CD14-positive monocyte (primary cell): ENCODE measurements around the gene ATP2B1. TPM values are rescaled to one million over a fixed set of nuclear protein-coding genes. Genes with fewer than 3 reads are reported as not detected.
A peak's percentile ranks its signal among the peaks of the same experiment; 100 is the strongest.

Experiments
- DNase-seq, 3 donors: peaks; one replicate each; pipeline ENCODE4 v3.0.0-alpha.2; 2011 to 2022
- H2AFZ ChIP-seq: 2 replicates; pipeline ENCODE4 v1.6.0; 2012; ENCODE audit warnings: mild to moderate bottlenecking, low read depth, low read length, inconsistent platforms; ENCODE audit not compliant: insufficient read depth, poor library complexity, severe bottlenecking
- H3K27ac ChIP-seq, 2 donors: 1 replicate in 1 of 2; 2 replicates in 1 of 2; pipeline ENCODE4 v1.5.1; 2012 to 2013; ENCODE audit warnings: low read length in 2 of 2, control low read depth in 1 of 2, inconsistent platforms in 1 of 2, low read depth in 1 of 2, mild to moderate bottlenecking in 1 of 2
- H3K27me3 ChIP-seq, 2 donors: one replicate each; pipeline versions ENCODE4 v1.6.0 to v1.6.1; 2011 to 2013; ENCODE audit warnings: low read length in 2 of 2; ENCODE audit not compliant: control insufficient read depth in 2 of 2, insufficient read depth in 2 of 2
- H3K36me3 ChIP-seq, 2 donors: replicated peaks in 1 of 2; 1 replicate in 1 of 2; 2 replicates in 1 of 2; pipeline versions ENCODE4 v1.5.1 to v1.6.1; 2012 to 2013; ENCODE audit warnings: low read length in 2 of 2, control low read depth in 1 of 2, inconsistent platforms in 1 of 2, mild to moderate bottlenecking in 1 of 2; ENCODE audit not compliant: insufficient read depth in 2 of 2, control insufficient read depth in 1 of 2
- H3K4me1 ChIP-seq, 2 donors: 1 replicate in 1 of 2; 2 replicates in 1 of 2; pipeline versions ENCODE4 v1.5.1 to v1.6.1; 2012 to 2013; ENCODE audit warnings: low read length in 2 of 2, control low read depth in 1 of 2, inconsistent platforms in 1 of 2, mild to moderate bottlenecking in 1 of 2, moderate library complexity in 1 of 2; ENCODE audit not compliant: insufficient read depth in 2 of 2, control insufficient read depth in 1 of 2
- H3K4me2 ChIP-seq: replicated peaks from 2 replicates; pipeline ENCODE3; 2012; ENCODE audit warnings: low read length, moderate library complexity, mild to moderate bottlenecking; ENCODE audit not compliant: poor library complexity, severe bottlenecking; ENCODE audit errors: extremely low read depth
- H3K4me3 ChIP-seq, 3 experiments: fragments of 200-600 bp in 1 of 3; sonication (generic) in 1 of 3; replicated peaks in 1 of 3; 1 replicate in 2 of 3; 2 replicates in 1 of 3; pipeline ENCODE4 v1.5.1; 2011 to 2013; ENCODE audit warnings: low read length in 3 of 3, mild to moderate bottlenecking in 3 of 3, control low read depth in 2 of 3, low read depth in 2 of 3, inconsistent platforms in 1 of 3, moderate library complexity in 1 of 3
- H3K79me2 ChIP-seq: 2 replicates; pipeline ENCODE4 v1.6.0; 2012; ENCODE audit warnings: mild to moderate bottlenecking, control low read depth, inconsistent platforms, low read length, moderate library complexity; ENCODE audit not compliant: insufficient read depth
- H3K9ac ChIP-seq: 2 replicates; pipeline ENCODE4 v1.6.0; 2017; ENCODE audit warnings: low read length, mild to moderate bottlenecking; ENCODE audit not compliant: insufficient read depth, poor library complexity, severe bottlenecking
- H3K9me3 ChIP-seq, 2 donors: replicated peaks in 1 of 2; 1 replicate in 1 of 2; 2 replicates in 1 of 2; pipeline versions ENCODE4 v1.5.1 to v1.6.1; 2012 to 2013; ENCODE audit warnings: low read length in 2 of 2, control low read depth in 1 of 2; ENCODE audit not compliant: control insufficient read depth in 1 of 2, insufficient read depth in 1 of 2
- H4K20me1 ChIP-seq: 2 replicates; pipeline ENCODE4 v1.6.0; 2012; ENCODE audit warnings: mild to moderate bottlenecking, low read length, control low read depth, moderate library complexity; ENCODE audit not compliant: insufficient read depth
- H3K27ac Mint-ChIP-seq, 7 donors: one replicate each; pipeline ENCODE4 v1.8.0; 2020; ENCODE audit warnings: mild to moderate bottlenecking in 7 of 7, mixed read lengths in 7 of 7, moderate library complexity in 6 of 7, inconsistent platforms in 2 of 7
- H3K27me3 Mint-ChIP-seq, 3 donors: one replicate each; pipeline ENCODE4 v1.8.0; 2021 to 2022; ENCODE audit warnings: low read depth in 3 of 3, mild to moderate bottlenecking in 3 of 3, mixed read lengths in 3 of 3, moderate library complexity in 3 of 3, inconsistent platforms in 1 of 3
- H3K36me3 Mint-ChIP-seq, 2 donors: one replicate each; pipeline ENCODE4 v1.8.0; 2020; ENCODE audit warnings: mixed read lengths in 2 of 2, inconsistent platforms in 1 of 2, mild to moderate bottlenecking in 1 of 2
- H3K4me1 Mint-ChIP-seq: one replicate; pipeline ENCODE4 v1.8.0; 2020; ENCODE audit warnings: mild to moderate bottlenecking, mixed read lengths
- H3K4me3 Mint-ChIP-seq, 2 donors: one replicate each; pipeline ENCODE4 v1.8.0; 2020; ENCODE audit warnings: mild to moderate bottlenecking in 2 of 2, mixed read lengths in 2 of 2, moderate library complexity in 1 of 2
- H3K9me3 Mint-ChIP-seq, 7 donors: one replicate each; pipeline ENCODE4 v1.8.0; 2020 to 2022; ENCODE audit warnings: mixed read lengths in 7 of 7, mild to moderate bottlenecking in 6 of 7, moderate library complexity in 6 of 7, inconsistent platforms in 2 of 7
- CTCF ChIP-seq: fragments of 200-600 bp; IDR thresholded peaks from one replicate; pipeline ENCODE4 v1.8.0; 2022; ENCODE audit warnings: antibody characterized with exemption, mild to moderate bottlenecking
- WGBS: methylation state at CpG from one replicate; pipeline ENCODE4 v1.1.5; 2013; ENCODE audit warnings: missing lambda C conversion rate; ENCODE audit not compliant: insufficient coverage; 5-methylcytosine and 5-hydroxymethylcytosine counted together
- intact Hi-C, 2 donors: fragments of 100-400 bp; cut with micrococcal nuclease; formaldehyde crosslinking; loops; one replicate each; pipeline versions ENCODE4 v1.15.0 to v1.15.1; 2023
- polyA plus RNA-seq, 3 donors: library from polyadenylated mRNA; depleted of rRNA in 1 of 3; unstranded in 2 of 3; stranded (reverse) in 1 of 3; fragments of 300-500 nt in 2 of 3; fragments of >200 nt in 1 of 3; fragmentation: Illumina TruSeq in 2 of 3; gene quantifications; 1 replicate in 2 of 3; 2 replicates in 1 of 3; pipeline ENCODE4 v1.2.3, GENCODE V29; 2012 to 2021

Gene ATP2B1
- polyA plus RNA-seq, 3 donors: 35.9 to 59.3 (median 53.9) TPM

GRCh38 chr12:89547101-89547500 lies 161.5 kb downstream of the ATP2B1 start:
- no peak for TF ChIP-seq CTCF
- no CpG with 5 or more reads among the region's 4 CpGs for WGBS
- Mint-ChIP-seq H3K27me3 (peaks cover 0 to 5% (median 0%) of the 10 kb centered on the region in 3 donors), H3K36me3 (no peaks in the 10 kb centered on the region), H3K4me1 (peaks cover 10% of the 10 kb centered on the region), H3K9me3 (no peaks in the 10 kb centered on the region), H3K27ac (peak overlapping the region in 1 of 7 donors; percentile 58), H3K4me3 (no peak overlapping the region)
- Histone ChIP-seq H3K4me2 (no peak overlapping the region), H4K20me1 (no peaks in the 10 kb centered on the region), H2AFZ (no peak overlapping the region), H3K27me3 (no peaks in the 10 kb centered on the region), H3K4me3 (no peak overlapping the region), H3K36me3 (no peaks in the 10 kb centered on the region), H3K9me3 (no peaks in the 10 kb centered on the region), H3K79me2 (no peaks in the 10 kb centered on the region), H3K27ac (no peak overlapping the region), H3K9ac (no peak overlapping the region), H3K4me1 (peaks cover 5 to 7% of the 10 kb centered on the region in 2 donors)
- intact Hi-C loops: loop anchor here in 1 of 2 donors (10.0 kb wide), 1 partner anchor 1408 kb away; the partner anchor contains the start of gene CCER1
- DNase-seq: no peak

DNA sequence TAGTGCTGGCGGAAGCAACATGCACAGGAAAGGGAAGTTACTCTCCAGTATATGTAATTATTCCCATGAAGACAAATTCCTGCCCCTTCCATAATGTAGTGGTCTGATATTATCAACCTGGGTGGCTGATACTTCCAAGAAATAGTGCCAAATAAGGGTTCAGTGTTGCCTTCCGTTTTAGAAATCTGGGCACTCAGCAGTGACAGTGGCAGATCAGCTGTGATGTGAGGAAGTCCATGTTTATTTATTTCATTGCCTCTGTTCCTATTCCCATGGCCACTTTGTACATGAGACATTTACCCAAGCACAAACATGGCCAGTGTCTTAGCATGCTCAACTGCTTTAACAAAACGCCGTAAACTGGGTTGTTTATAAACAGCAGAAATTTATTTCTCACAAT lies 162.5 kb downstream of the ATP2B1 start:
- Mint-ChIP-seq H3K36me3 (no peaks in the 10 kb centered on the region), H3K9me3 (no peaks in the 10 kb centered on the region), H3K4me1 (peaks cover 10% of the 10 kb centered on the region), H3K27me3 (peaks cover 0 to 5% (median 0%) of the 10 kb centered on the region in 3 donors), H3K27ac (no peak overlapping the region), H3K4me3 (no peak overlapping the region)
- no peak for DNase-seq
- no peak for TF ChIP-seq CTCF
- no peak overlapping the region for H3K9ac ChIP-seq
- H3K27me3 ChIP-seq: no peaks in the 10 kb centered on the region
- no peak overlapping the region for H3K27ac ChIP-seq
- no peaks in the 10 kb centered on the region for H3K79me2 ChIP-seq
- intact Hi-C loops: loop anchor here in 1 of 2 donors (10.0 kb wide), 1 partner anchor 1409 kb away; the partner anchor contains the start of gene CCER1
- H3K9me3 ChIP-seq: no peaks in the 10 kb centered on the region
- no peaks in the 10 kb centered on the region for H4K20me1 ChIP-seq
- no peak overlapping the region for H3K4me3 ChIP-seq
- H3K4me2 ChIP-seq: no peak overlapping the region
- no peaks in the 10 kb centered on the region for H3K36me3 ChIP-seq
- WGBS: no CpG with 5 or more reads among the region's 4 CpGs
- no peak overlapping the region for H2AFZ ChIP-seq
- peaks cover 5 to 7% of the 10 kb centered on the region in 2 donors for H3K4me1 ChIP-seq
